SK-N-MC (cell line): Measurements from ENCODE around the gene POU3F4.

ENCODE experiments used
- DNase-seq: peaks from one replicate; pipeline ENCODE4 v3.0.0-alpha.2; 2011; ENCODE audit warnings: low read depth, low spot score
- H3K27ac ChIP-seq: fragments of 200-600 bp; sonication (generic); 2 replicates; pipeline ENCODE4 v1.5.1; 2016; ENCODE audit warnings: mixed run types
- H3K36me3 ChIP-seq: fragments of 200-600 bp; sonication (generic); 2 replicates; pipeline ENCODE4 v1.6.1; 2017; ENCODE audit warnings: antibody characterized with exemption, low read length, mixed read lengths; ENCODE audit not compliant: insufficient read depth
- H3K4me3 ChIP-seq: fragments of 200-600 bp; sonication (generic); 2 replicates; pipeline ENCODE4 v1.5.1; 2016
- H3K9ac ChIP-seq: fragments of 200-600 bp; sonication (generic); 2 replicates; pipeline ENCODE4 v1.8.0; 2017; ENCODE audit warnings: mixed run types, mixed read lengths; ENCODE audit not compliant: insufficient read length
- H3K9me3 ChIP-seq: fragments of 200-600 bp; sonication (generic); 2 replicates; pipeline ENCODE4 v1.6.1; 2017; ENCODE audit warnings: low read depth, mild to moderate bottlenecking, antibody characterized with exemption, low read length, moderate library complexity, mixed read lengths
- EZH2 ChIP-seq: fragments of 200-600 bp; sonication (generic); IDR thresholded peaks from one replicate; pipeline ENCODE4 v1.6.1; 2017; ENCODE audit warnings: antibody characterized with exemption
- FOXP2 ChIP-seq: optimal IDR thresholded peaks from 2 replicates; pipeline ENCODE3; 2011; ENCODE audit warnings: mild to moderate bottlenecking, moderate library complexity; ENCODE audit not compliant: insufficient read depth; ENCODE audit errors: extremely low read length, control extremely low read depth
- POLR2AphosphoS5 ChIP-seq: IDR thresholded peaks from 2 replicates; pipeline ENCODE4 v1.6.1; 2012; ENCODE audit warnings: mild to moderate bottlenecking, low read depth, low read length, borderline replicate concordance

The POU3F4 gene

DNA sequence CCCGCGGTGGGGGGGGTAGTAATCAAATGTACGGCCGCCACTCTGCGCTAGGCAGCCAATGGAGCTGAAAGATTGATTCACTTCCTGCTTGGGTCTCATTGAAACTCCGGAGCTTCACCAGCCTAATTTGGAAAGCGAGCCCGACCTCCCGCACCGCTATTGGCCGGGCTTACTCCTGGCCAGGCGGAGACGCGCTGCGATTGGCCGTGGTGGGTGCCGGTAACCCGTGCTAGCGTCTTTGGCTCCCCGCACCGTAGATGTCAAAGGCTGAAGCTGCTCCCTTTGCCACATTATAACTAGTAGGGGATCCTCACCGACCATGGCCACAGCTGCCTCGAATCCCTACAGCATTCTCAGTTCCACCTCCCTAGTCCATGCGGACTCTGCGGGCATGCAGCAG is at the start of gene POU3F4:
TSS of gene POU3F4 (plus strand) at position 285 of the 400 bp plus-strand sequence. CDS start at position 320, 35 bp downstream.
- no peak for DNase-seq

DNA sequence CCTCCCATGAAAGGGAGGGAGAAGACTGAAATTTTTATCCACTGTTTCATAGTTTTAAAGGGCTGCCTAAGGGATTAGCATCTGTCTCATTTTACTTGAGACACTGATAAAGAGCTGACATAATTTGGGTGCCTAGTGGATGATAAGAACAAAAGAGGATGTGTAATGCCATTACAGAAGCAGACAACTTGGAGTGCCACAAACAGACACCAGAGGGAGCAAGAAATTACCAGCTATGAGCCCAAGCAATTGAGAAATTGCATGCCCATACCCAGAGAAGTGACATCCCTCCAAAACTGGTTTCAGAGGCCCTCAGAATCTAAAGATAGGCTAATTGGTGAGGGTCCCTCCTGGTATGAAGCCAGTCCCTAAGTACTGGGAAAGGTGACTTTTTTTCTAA is 38.5 kb upstream of the POU3F4 start:
- Histone ChIP-seq H3K9me3 (no peaks in the 10 kb centered on the region), H3K9ac (no peak overlapping the region), H3K4me3 (no peak overlapping the region), H3K27ac (no peak overlapping the region), H3K36me3 (no peaks in the 10 kb centered on the region)
- no peak for DNase-seq
- no peak for TF ChIP-seq POLR2AphosphoS5

More for the DNA sequence above, at the start of gene POU3F4:
- Histone ChIP-seq H3K9ac (no peak within 1 kb of the TSS), H3K9me3 (no peaks in the 10 kb centered on the region), H3K27ac (no peak within 1 kb of the TSS), H3K4me3 (no peak within 1 kb of the TSS), H3K36me3 (no peaks in the 10 kb centered on the region)
- TF ChIP-seq FOXP2 (no peak), EZH2 (no peak), POLR2AphosphoS5 (no peak)

DNA sequence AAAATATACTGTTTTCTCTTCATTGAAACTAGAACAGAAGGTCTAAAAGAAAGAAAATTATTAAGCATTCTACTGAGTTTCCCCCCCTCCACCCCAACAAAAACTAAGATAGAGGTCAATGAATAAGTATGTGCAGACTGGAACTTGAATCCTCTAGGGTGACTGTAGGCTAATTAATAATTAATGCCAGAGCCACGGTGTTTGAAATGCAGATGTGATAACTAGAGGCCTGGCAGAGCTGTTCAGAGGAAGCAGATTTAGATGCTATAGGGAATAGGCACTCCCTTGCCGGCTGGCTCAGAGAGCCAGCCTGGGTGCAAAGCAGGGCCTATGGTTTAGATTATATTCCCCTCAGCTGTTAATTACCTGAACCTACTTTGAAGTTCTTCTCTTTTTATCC is 12.2 kb upstream of the POU3F4 start:
- no peaks in the 10 kb centered on the region for H3K9me3 ChIP-seq
- TF ChIP-seq FOXP2 (no peak), POLR2AphosphoS5 (no peak), EZH2 (no peak)
- no peak overlapping the region for H3K27ac ChIP-seq
- no peak for DNase-seq
- no peaks in the 10 kb centered on the region for H3K36me3 ChIP-seq
- H3K4me3 ChIP-seq, result no peak overlapping the region
- H3K9ac ChIP-seq, result no peak overlapping the region

DNA sequence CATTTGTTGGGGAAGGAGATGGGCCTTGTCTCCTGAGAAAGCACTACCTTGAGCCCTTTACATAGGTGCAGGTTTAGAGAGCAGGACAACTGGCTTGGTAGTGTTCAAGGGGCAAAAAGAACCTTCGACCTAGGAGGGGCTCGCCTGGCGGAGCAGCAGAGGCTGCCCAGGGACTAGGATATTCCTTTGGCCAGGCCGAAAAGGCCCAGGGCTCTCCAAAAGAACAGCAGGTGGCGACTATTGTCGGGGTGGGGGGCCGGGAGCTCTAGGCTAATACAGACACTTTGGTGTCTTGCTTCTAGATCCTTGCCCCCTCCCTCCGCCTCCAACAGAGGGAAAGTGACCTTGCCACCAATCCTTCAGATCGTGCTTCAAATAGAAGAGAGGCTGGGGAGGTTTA is 7.1 kb upstream of the POU3F4 start:
- Histone ChIP-seq H3K36me3 (no peaks in the 10 kb centered on the region), H3K9ac (no peak overlapping the region), H3K4me3 (no peak overlapping the region), H3K9me3 (no peaks in the 10 kb centered on the region), H3K27ac (no peak overlapping the region)
- no peak for DNase-seq
- no peak for TF ChIP-seq EZH2
- TF ChIP-seq POLR2AphosphoS5, result no peak
- TF ChIP-seq FOXP2, result no peak

DNA sequence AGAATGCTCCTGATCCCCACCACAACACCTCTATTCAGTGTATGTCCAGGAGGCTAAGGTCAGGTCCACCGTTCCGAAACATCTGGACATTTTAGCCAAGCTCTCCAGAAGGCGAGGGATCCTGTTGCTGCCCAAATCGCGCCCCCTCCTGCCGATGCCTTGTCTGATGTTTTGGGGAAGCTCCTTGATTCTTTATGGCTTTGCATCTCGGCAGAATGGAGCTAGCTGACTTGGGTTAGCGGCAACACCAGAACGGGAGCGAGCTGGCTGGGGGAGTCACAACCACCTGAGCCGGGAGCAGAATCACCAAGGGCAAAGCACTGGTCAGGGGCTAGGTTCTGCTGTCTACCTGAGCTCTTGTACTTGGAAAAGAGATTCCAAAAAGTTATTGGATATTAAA is 6.6 kb upstream of the POU3F4 start:
- no peak for TF ChIP-seq POLR2AphosphoS5
- no peak for TF ChIP-seq EZH2
- TF ChIP-seq FOXP2, result no peak
- H3K9me3 ChIP-seq, result no peaks in the 10 kb centered on the region
- no peaks in the 10 kb centered on the region for H3K36me3 ChIP-seq
- DNase-seq, result no peak
- no peak overlapping the region for H3K4me3 ChIP-seq
- H3K9ac ChIP-seq, result no peak overlapping the region
- no peak overlapping the region for H3K27ac ChIP-seq

DNA sequence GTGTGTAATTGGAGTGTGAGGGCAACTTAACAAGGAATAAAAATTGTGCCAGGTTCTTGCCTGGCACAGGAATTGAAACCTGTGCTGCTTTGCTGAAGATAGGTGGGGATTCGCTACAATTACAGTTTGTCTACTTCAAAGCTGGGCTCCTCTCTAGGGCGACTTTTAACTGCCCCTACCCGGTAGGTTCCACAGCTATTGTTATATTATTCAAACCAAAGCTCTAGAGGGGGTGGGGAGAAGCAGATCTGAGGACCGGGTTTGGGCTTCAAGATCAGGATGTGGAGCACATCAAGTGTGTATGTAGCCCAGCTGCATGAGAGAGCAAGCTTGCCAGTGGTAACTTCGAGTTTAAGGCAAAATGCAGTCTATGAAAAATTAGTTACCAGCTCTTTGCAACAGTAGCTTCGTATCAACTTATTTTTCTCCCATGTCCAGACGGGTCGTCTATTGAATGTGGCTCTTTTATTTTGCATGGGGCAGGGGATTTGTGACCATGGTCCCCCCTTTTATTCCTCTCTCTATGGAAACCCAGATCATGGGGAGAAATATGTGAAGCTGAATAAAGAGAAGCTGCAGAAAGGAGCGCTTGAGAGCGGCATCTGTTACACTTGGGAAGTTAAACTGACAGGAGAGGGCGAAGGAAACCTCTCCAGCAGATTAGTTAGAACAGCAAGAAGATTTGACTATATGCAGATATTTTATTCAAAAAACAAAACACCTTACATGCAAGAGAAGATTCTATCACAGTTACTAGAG is 3.2 kb upstream of the POU3F4 start:
- H3K9ac ChIP-seq, result no peak overlapping the region
- no peaks in the 10 kb centered on the region for H3K9me3 ChIP-seq
- no peak for DNase-seq
- no peaks in the 10 kb centered on the region for H3K36me3 ChIP-seq
- no peak overlapping the region for H3K4me3 ChIP-seq
- TF ChIP-seq EZH2, result no peak
- no peak for TF ChIP-seq POLR2AphosphoS5
- no peak for TF ChIP-seq FOXP2
- H3K27ac ChIP-seq, result no peak overlapping the region

DNA sequence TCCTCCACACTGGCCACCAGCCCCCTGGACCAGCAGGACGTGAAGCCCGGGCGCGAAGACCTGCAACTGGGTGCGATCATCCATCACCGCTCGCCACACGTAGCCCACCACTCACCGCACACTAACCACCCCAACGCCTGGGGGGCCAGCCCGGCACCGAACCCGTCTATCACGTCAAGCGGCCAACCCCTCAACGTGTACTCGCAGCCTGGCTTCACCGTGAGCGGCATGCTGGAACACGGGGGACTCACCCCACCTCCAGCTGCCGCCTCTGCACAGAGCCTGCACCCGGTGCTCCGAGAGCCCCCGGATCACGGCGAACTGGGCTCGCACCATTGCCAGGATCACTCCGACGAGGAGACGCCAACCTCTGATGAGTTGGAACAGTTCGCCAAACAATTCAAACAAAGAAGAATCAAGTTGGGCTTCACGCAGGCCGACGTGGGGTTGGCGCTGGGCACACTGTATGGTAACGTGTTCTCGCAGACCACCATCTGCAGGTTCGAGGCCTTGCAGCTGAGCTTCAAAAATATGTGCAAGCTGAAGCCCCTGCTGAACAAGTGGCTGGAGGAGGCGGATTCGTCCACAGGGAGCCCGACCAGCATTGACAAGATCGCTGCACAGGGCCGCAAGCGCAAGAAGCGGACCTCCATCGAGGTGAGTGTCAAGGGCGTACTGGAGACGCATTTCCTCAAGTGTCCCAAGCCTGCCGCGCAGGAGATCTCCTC is 600 bp downstream of the POU3F4 start:
- no peaks in the 10 kb centered on the region for H3K36me3 ChIP-seq
- no peaks in the 10 kb centered on the region for H3K9me3 ChIP-seq
- no peak for DNase-seq
- no peak overlapping the region for H3K4me3 ChIP-seq
- H3K9ac ChIP-seq, result no peak overlapping the region
- TF ChIP-seq EZH2, result no peak
- no peak for TF ChIP-seq POLR2AphosphoS5
- no peak for TF ChIP-seq FOXP2
- H3K27ac ChIP-seq, result no peak overlapping the region

DNA sequence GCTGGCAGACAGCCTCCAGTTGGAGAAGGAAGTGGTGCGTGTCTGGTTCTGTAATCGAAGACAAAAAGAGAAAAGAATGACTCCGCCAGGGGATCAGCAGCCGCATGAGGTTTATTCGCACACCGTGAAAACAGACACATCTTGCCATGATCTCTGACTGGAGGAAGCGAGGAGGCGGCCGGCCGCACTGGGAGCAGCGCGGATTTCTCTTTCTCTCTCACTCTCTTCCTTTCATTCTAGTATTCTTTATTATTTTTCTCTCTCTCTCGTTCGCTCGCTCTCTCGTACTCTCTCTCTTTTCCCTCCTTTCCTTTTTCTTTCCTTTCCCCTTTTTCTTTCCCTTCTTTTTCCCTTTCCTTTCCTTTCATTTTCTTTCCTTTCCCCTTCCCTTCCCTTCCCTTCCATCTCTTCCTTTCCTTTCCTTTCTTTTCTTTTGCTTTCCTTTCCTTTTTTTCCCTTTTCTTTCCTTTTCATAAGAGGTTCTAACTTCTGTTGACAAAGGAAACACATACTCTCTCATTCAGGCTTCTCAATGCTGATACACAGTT is 1.2 kb downstream of the POU3F4 start:
- Histone ChIP-seq H3K36me3 (no peaks in the 10 kb centered on the region), H3K27ac (no peak overlapping the region), H3K9me3 (no peaks in the 10 kb centered on the region), H3K4me3 (no peak overlapping the region), H3K9ac (no peak overlapping the region)
- no peak for TF ChIP-seq POLR2AphosphoS5
- DNase-seq, result no peak

DNA sequence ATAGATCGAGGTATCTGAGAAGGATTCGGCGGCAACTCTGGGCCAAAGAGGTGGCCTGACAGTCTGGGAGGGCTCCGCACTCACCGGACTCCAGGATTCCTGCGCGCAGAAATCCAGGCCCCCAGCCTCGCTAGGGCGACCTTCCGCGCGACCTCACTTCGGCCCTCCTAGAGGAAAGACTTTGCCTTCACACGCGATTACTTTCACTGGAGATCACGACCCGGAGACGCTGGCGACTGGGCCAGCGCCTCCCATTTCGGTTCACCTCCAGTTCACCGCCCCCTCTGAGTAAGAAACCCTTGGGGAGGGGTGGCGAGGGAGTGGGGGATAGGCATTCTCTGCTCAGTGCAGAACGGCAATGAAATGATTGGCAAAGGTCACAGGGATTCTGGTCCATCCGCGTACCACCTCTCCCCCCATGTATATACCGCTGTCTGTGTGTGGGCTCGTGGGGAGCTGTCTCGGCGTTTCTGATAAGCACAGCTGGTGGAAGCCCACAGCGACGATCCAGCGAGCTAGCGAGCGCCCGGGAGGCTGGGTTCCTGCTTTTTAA is 2.5 kb downstream of the POU3F4 start:
- H3K27ac ChIP-seq, result no peak overlapping the region
- no peaks in the 10 kb centered on the region for H3K36me3 ChIP-seq
- H3K4me3 ChIP-seq, result no peak overlapping the region
- H3K9me3 ChIP-seq, result no peaks in the 10 kb centered on the region
- TF ChIP-seq EZH2, result no peak
- TF ChIP-seq POLR2AphosphoS5, result no peak
- TF ChIP-seq FOXP2, result no peak
- H3K9ac ChIP-seq, result no peak overlapping the region
- DNase-seq, result no peak
